ENCODE data around the gene DDX10.

The DDX10 gene

GRCh38 chr11:108872781-108873291 lies 208.0 kb downstream of the DDX10 start:
- no peak for DNase-seq (ENCODE audit: low read depth)

DNA sequence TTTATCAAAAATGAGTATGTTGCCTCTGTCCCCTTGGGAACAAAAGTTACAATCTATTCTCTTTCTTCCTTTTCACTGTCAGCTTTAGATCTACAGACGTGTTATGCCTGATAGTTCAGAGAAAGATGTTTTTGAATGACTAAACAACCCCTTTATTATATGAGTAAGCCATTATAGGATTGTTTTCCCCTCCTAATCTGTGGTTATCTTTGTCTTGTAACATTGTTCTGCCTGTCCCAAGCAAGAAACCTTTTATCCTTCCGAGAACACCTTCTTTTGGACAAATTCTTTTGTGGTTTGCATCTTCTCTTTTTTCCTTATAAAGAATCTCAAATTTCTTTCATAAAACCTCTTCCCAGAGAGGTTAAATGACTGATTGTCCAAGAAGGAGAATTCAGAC lies 208.4 kb downstream of the DDX10 start:
- DNase-seq (ENCODE audit: low read depth) = peak; percentile 36

DNA sequence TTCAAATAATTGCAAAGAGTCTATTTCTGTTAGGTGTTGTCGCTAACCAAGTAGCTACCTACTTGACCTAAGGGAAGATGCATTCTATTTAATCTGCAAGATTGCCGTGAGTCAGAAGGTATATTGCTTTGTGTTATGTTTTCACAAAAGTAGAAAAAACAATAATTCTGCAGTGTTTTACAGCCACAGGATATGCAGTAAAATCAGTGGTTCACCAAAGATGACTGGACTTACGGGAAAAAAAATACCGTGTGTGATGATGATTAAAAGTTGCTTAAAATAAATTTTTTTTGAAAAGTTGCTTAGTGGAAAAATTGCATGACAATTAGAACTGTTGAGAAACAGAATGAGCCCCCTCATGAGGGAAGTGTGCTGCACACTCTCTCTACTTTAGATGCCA lies 209.1 kb downstream of the DDX10 start:
- DNase-seq (ENCODE audit: low read depth) = no peak

DNA sequence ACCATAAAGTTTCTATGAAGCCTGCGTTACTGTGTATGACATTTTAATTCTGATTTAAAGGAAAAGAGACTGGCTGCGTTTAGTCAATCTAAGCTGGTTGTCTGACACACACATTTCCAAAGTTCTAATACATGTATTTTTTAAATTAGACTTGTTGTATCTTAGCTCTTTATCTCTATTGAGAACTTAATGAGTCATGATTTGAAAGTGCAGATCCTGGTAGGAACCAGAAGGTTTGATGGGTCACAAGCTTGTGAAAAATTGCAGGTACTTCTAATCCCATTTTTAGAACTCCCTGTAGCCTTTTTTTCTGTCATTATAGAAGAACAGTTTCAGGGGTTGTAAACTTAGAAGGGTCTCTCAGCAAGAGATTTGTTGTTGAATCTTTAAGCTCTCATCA lies 210.3 kb downstream of the DDX10 start:
- no peak for DNase-seq (ENCODE audit: low read depth)

- no peak for DNase-seq (ENCODE audit: low read depth)
Observed at GRCh38 chr11:108877178-108877577, 212.3 kb downstream of the DDX10 start.

DNA sequence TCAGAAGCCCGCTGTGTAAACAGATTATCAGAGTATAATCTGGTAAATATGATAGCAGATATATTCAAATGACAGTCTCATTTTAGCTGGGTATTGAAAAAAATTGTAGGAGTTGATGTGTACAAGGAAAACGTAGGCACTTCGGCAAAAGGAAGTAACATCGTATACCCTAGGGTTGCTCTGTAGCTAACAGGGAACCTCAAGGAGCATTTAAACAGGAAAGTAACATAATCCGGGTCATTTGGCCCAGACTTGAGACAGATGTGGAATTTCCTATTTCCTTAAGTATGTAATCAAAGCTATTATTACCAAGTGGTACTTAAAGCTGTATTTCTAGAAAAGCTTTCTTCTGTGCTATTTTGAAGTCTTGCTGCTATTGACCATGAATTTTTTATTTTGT lies 215.6 kb downstream of the DDX10 start:
- peak; percentile 48 for DNase-seq (ENCODE audit: low read depth)

DNA sequence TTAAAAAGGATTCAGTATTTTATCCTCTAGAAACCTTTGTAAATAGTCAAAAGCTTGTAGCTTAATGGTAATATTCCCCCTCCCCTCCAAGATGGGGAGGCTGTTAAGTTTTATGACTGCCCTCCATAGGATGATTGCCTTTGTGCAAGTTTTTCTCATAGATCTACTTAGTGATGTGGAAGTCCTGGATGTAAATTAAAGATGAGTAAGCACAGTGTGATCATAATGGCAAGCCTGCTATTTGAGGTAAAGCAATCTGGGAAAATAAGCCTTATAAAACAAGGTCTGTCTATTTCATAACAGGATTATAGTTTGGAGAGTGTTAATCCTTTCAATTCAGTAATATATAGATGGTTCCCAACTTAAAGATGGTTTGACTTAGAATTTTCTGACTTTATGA lies 216.3 kb downstream of the DDX10 start:
- peak; percentile 36 for DNase-seq (ENCODE audit: low read depth)

GRCh38 chr11:108882211-108882831 lies 217.5 kb downstream of the DDX10 start:
- DNase-seq (ENCODE audit: low read depth) = no peak

- no peak for DNase-seq (ENCODE audit: low read depth)
Observed at GRCh38 chr11:108886005-108886659, 221.3 kb downstream of the DDX10 start.

DNA sequence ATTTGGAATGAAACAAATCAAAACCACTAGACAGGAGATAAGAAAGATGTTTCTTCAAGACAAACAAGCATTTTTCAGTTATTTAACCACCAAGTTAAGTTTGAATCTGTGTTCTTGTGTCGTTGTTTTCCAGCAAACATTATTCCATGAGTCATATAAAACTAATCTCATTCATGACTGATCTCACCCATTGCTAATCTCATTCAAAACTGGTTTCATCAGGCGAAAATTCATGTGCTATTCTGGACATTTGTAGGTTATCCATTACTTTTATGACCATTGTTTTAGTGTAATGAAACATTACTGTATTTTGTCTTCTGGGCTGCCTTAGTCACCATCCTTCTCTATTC lies 221.8 kb downstream of the DDX10 start:
- peak; percentile 85 for DNase-seq (ENCODE audit: low read depth)

DNA sequence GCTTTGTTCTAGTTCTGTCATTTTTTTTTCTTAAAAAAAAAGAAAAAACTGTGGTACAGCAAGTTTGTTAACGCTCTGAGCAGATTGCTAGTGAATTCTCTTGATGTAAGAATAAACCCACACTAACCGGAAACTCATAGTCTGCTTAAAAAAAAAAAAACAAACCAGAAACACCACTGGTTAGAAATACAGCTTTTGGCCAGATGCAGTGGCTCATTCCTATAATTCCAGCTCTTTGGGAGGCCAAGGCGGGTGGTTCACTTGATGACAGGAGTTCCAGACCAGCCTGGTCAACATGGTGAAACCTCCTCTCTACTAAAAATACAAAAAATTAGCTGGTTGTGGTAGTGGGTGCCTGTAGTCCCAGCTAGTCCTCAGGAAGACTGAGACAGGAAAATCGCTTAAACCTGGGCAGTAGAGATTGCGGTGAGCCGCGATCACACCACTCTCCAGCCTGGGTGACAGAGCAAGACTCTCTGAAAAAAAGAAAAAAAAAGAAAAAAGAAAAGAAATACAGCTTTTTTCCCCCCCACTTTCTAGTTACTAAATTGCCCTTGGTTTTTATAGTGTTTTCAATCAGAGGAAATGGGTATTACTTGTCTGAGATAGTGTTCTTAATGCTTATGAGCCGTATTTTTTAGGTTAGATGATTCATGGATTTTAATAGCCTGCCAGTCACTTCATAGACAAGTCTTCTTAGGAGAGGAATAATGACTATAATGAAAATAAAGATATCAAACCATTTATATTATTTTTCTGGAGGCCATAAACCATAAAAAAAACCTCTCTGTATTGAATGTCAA lies 222.8 kb downstream of the DDX10 start:
- peak; percentile 61 for DNase-seq (ENCODE audit: low read depth)

DNA sequence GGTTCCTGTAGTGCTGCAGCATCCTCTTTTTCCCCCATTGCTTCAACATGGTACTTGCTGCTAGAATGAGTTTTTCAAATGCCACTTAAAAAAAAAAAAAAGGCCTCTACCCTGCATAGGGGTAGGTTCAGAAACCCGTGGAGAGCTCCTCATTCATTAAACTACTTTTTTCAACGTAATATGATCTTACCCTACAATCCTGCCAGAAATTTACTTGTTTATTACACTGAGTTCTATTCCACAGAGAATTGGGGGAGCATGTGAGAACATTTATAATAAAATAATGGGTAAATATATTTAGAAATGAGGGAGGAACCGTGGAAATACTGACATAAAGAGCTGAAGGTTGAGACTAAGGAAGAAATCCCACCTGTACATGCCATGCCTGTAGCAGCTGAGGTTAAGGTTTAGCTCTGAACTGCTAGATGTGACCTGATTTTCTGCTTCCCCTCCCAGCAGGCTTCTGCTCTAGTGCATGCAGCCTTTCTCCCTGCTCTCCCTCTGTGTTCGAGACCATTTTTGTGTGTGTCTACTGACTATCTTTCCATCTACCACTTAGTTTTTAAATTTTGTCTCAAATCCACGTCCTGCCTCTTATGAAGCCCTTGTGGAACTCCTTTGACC lies 225.7 kb downstream of the DDX10 start:
- DNase-seq (ENCODE audit: low read depth) = no peak

- DNase-seq (ENCODE audit: low read depth) = no peak
Observed at GRCh38 chr11:108891143-108891542, 226.3 kb downstream of the DDX10 start.

- DNase-seq (ENCODE audit: low read depth) = no peak
Observed at GRCh38 chr11:108891909-108892511, 227.1 kb downstream of the DDX10 start.

DNA sequence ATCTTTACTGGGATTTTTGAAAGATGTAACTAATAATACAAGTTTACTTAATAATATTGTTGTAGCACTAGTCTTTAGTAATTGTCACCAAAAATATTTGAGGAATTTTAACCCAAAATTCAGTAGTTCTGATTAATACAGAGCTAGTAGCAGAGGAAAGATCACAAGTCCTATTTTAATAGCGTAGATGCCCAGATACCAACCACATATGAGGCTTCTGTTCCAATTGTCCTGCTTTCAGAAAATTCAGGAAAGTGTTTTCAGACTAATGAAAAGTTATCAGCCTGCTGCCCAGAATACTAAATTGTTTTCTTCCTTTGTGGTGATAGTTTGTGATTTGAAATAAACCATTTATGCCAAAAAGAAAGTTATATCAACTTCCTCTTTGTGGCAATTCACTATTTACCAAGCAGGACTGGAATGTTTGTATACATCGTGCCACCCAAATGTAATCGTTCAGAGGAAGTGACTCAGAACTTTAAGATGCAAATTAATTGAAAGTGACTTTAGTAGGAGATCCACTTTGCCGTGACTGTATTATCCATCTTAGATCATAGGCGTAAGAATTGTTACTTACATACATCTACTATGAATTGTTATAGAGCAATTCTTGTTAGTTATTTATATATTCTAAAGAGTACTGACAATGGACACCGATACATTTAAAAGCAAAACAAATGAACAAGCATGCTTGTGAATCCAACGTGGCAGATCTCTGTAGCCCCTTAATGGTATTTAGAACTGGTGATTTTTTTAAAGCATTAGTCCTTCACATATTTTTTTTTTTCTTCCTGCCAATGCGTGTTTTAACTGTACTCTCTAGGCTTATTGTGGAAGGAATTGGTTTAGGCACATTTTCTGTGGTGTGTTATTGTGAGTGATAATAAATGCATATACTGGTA lies 231.0 kb downstream of the DDX10 start:
- DNase-seq (ENCODE audit: low read depth) = peak; percentile 45

- DNase-seq (ENCODE audit: low read depth) = peak; percentile 51
Observed at GRCh38 chr11:108897071-108897481, 232.2 kb downstream of the DDX10 start.

DNA sequence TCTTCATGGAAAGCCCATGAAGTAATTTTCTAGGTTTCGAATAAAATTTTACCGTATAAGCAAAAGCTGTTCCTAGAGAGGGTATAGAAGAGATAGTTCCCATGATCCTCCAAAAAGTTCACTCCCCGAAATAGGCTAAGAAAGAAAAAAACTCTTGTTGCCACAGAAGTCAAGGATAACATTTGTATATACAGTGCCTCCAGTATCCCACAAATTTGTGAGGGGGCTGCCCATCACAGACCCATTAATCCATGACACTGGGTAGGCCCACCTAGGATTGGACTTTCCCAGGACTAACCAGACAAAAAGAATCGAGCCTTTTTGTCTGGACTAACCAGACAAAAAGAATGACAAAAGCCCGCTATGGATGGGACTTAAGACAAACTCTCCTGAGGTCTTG lies 233.0 kb downstream of the DDX10 start:
- DNase-seq (ENCODE audit: low read depth) = no peak

DNA sequence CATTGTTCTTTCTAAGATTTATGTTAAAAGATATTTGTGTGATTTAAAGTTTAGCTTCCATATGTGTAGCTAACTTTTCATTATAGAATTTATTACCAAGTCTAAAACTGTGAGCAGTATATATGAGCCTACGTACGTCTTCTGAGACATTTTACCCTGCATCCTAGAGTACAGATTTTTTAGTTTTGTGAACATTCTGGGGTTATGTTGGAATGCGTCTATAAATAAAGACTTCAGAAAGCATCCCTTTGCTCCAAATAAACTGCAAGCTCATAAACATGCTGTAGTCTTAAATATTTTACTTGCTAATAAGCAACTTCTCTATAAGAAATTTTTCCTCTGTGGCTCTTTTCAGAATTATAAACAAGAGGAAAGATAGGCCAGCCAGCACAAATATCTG lies 236.5 kb downstream of the DDX10 start:
- no peak for DNase-seq (ENCODE audit: low read depth)

GRCh38 chr11:108902027-108902469 lies 237.2 kb downstream of the DDX10 start:
- DNase-seq (ENCODE audit: low read depth) = no peak

DNA sequence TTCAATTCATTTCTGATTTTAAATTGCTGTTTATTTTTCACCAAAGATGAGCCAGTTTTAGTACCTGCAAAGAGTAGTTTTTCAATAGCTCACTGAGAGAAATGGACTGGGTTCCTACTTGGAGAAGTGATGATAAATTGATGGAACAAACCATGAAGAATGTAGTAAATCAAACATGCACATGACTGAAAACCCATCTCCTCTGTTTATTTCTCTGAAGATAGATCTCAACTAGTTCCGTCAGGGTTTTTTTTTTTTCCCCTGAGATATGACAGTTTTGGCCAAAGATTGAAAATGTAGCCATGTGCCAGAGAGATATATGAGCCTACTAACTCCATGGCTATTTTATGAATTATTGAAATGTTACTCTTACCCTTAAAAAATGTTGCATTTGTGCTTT lies 239.6 kb downstream of the DDX10 start:
- DNase-seq (ENCODE audit: low read depth) = no peak

DNA sequence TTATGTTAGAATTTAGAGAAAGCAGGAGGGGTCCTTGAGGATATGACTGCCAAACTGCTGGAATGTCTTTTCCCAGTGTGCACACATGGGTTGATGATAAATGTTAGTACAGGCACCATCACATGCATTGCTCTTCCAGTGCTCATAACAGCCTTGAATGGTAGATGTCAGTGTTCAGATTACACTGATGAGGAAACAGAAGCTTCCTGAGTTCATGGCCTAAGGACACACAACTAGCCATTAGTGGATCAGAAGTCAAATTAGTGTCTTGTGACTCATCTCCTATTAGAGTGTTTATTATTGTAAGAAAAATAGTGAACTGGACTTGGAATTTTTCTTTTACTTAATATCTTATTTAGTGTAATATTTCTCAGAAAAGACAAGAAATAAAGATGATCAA lies 241.5 kb downstream of the DDX10 start:
- DNase-seq (ENCODE audit: low read depth) = peak; percentile 91
